Cortex of kidney (tissue), 1 donor: ENCODE measurements around the gene BCDIN3D.
A peak's percentile ranks its signal among the peaks of the same experiment; 100 is the strongest.
"Not testable (repeated sequence)": the region's sequence is repeated elsewhere in the genome, so short reads cannot be mapped to it uniquely, and the experiment has no call there.

ENCODE experiments used
- DNase-seq: peaks from one replicate; lab custom pipeline; 2025; lab: John Stamatoyannopoulos, UW

BCDIN3D gene

GRCh38 chr12:49842519-49843352 is at the start of gene BCDIN3D:
Gene BCDIN3D, minus strand, starts transcription at chr12:49843106. Its CDS starts 19 bp downstream, at chr12:49843087.
- DNase-seq: peak; percentile 58

- DNase-seq: no peak
These were observed 49.3 kb upstream of the BCDIN3D start for GRCh38 chr12:49892084-49892731.

- no peak for DNase-seq
These were observed 48.6 kb upstream of the BCDIN3D start for GRCh38 chr12:49891476-49891875.

- DNase-seq: no peak
These were observed 48.1 kb upstream of the BCDIN3D start for GRCh38 chr12:49891012-49891411.

- DNase-seq: no peak
These were observed 47.2 kb upstream of the BCDIN3D start for GRCh38 chr12:49890096-49890461.

- DNase-seq: no peak
These were observed 46.6 kb upstream of the BCDIN3D start for GRCh38 chr12:49889361-49890095.

- no peak for DNase-seq
These were observed 45.7 kb upstream of the BCDIN3D start for GRCh38 chr12:49888461-49889151.

- no peak for DNase-seq
These were observed 44.9 kb upstream of the BCDIN3D start for GRCh38 chr12:49887536-49888401.

- DNase-seq: no peak
These were observed 44.2 kb upstream of the BCDIN3D start for GRCh38 chr12:49887091-49887490.

- DNase-seq: no peak
These were observed 43.0 kb upstream of the BCDIN3D start for GRCh38 chr12:49885663-49886461.

- no peak for DNase-seq
These were observed 42.2 kb upstream of the BCDIN3D start for GRCh38 chr12:49885118-49885517.

GRCh38 chr12:49882851-49883464 is 40.1 kb upstream of the BCDIN3D start:
- no peak for DNase-seq

- DNase-seq: no peak
These were observed 39.4 kb upstream of the BCDIN3D start for GRCh38 chr12:49882248-49882850.

GRCh38 chr12:49881415-49882247 is 38.7 kb upstream of the BCDIN3D start:
- DNase-seq: no peak

- DNase-seq: no peak
These were observed 38.0 kb upstream of the BCDIN3D start for GRCh38 chr12:49880756-49881414.

GRCh38 chr12:49879065-49879464 is 36.2 kb upstream of the BCDIN3D start:
- DNase-seq: not testable (repeated sequence)

GRCh38 chr12:49878021-49878420 is 35.1 kb upstream of the BCDIN3D start:
- DNase-seq: no peak

GRCh38 chr12:49877066-49877465 is 34.2 kb upstream of the BCDIN3D start:
- no peak for DNase-seq
